GM19463 (cell line): ENCODE data around the gene CTU2.

Experiments
- ATAC-seq: cut with Tn5 transposase; IDR thresholded peaks from one replicate; pipeline ENCODE4 v1.9.1; 2021; ENCODE audit warnings: mild to moderate bottlenecking, moderate library complexity; ENCODE audit not compliant: unreplicated experiment

CTU2 gene

GRCh38 chr16:88695753-88696152 is 10.6 kb upstream of the CTU2 start:
- ATAC-seq: no peak

- ATAC-seq: no peak
Measured at GRCh38 chr16:88696441-88696840, 9.9 kb upstream of the CTU2 start.

GRCh38 chr16:88697116-88697830 is 9.0 kb upstream of the CTU2 start:
- no peak for ATAC-seq

GRCh38 chr16:88697831-88698615 is 8.3 kb upstream of the CTU2 start:
- no peak for ATAC-seq

GRCh38 chr16:88698646-88699045 is 7.7 kb upstream of the CTU2 start:
- ATAC-seq: no peak

GRCh38 chr16:88699180-88699579 is 7.1 kb upstream of the CTU2 start:
- ATAC-seq: no peak

- ATAC-seq: no peak
Measured at GRCh38 chr16:88700322-88700635, 6.0 kb upstream of the CTU2 start.

GRCh38 chr16:88700636-88701482 is 5.4 kb upstream of the CTU2 start:
- peak; percentile 76 for ATAC-seq

- ATAC-seq: no peak
Measured at GRCh38 chr16:88701581-88702370, 4.5 kb upstream of the CTU2 start.

GRCh38 chr16:88702371-88703210 is 3.7 kb upstream of the CTU2 start:
- ATAC-seq: no peak

- ATAC-seq: no peak
Measured at GRCh38 chr16:88703486-88704309, 2.6 kb upstream of the CTU2 start.

GRCh38 chr16:88705076-88705684 is 1.1 kb upstream of the CTU2 start:
- ATAC-seq: no peak

GRCh38 chr16:88705801-88706228 is 488 bp upstream of the CTU2 start:
- ATAC-seq: peak; percentile 18

GRCh38 chr16:88706965-88707826 is 893 bp downstream of the CTU2 start:
- ATAC-seq: no peak

- ATAC-seq: no peak
Measured at GRCh38 chr16:88710556-88710955, 4.3 kb downstream of the CTU2 start.

GRCh38 chr16:88711750-88712340 is 5.5 kb downstream of the CTU2 start:
- ATAC-seq: no peak

GRCh38 chr16:88712362-88712979 is 6.2 kb downstream of the CTU2 start:
- no peak for ATAC-seq
